TTC549 (cell line): Measurements from ENCODE around the gene NCL.
"Not testable (repeated sequence)": the region's sequence is repeated elsewhere in the genome, so short reads cannot be mapped to it uniquely, and the experiment has no call there.

Experiments
- FAIRE-seq: peaks from 2 replicates; lab custom pipeline; 2012; peaks lifted over from hg19 to GRCh38; lab: Jason Lieb, UNC

NCL gene

DNA sequence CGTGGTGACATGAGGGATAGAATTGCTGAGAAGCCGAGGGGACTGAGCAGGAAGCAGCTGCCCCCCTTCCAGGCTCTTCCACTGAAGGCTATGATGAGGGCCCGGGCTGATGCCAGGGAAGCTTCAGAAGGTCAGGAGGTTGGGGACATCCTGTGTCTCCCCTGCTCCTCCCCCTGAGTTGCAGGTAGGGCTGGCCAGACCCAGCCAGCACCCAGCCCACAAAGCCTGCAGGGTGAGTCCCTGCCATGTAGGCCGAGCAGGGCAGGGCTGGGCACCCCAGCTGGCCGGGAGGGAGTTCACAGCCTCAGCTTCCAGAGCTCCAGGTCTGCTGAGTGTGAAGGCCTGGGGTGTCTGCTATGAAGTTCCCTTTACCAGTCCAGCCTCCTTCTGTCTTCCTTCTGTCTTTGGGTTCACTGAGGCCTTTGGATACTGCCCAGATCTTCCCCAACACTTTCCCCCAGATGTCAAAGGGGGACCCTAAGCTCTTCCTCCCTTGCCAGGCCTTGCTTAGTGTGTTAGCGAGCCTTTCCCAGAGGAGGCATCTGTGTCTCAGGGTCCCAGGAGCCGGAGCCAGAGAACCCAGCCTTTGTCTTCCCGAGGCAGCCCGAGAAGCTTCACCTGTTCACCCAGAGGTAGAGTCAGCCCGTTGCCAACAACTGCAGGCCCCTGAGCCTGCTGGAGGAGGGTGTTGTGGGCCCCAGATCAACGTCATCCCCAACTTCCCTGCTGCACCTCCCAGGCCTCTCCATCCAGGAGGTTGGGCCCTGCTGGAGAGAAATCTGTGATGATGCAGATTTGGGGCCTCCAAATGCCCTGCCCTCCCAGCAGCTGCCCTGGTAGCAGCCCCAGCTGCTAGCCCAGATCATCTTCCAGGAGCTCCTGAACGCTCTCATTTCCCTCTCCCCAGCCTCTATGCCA lies 3.6 kb upstream of the NCL start:
- no peak for FAIRE-seq

DNA sequence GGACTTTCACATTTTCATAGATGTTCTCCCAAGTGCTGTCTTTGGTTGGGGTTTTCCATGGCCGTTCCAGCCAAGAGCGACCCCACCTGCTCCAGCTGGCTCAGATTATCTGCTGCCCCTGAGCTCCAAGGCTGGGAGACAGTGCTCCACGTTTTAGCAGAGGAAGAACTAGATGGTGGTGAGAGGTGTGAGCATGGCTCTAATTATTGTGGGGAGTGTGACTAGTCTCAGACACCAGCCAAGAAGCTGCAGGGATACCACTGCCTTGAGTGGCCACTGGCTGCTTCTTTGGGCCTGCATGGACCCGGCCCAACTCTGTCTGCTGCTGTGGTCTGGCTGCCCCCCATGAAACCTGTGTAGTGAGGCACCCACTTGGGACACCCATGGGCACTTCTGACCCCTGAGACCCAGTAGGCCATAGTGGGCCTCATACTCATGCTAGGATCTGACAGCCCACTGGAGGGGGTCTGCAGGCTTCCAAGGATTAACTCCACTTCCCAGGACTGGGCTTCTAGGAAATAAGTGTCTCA lies 2.8 kb upstream of the NCL start:
- no peak for FAIRE-seq

GRCh38 chr2:231464576-231465540 lies 574 bp upstream of the NCL start:
- FAIRE-seq: no peak

- FAIRE-seq: no peak
These were observed 1.4 kb downstream of the NCL start for GRCh38 chr2:231462729-231463465.

DNA sequence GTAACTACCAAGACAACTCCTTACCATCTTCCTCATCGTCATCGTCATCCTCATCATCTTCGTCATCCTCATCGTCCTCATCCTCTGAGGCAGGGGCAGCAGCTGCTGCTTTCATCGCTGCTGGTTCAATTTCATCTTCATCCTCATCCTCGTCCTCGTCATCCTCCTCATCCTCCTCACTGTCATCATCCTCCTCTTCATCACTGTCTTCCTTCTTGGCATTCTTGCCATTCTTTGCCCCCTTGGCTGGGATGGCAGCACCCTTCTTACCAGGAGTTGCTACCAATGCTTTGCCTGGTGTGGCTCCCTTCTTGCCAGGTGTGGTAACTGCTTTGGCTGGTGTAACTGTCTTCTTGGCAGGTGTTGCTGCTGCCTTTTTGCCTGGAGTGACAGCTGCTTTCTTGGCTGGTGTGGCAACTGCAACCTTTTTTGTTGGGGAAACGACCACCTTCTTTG lies 2.7 kb downstream of the NCL start:
- FAIRE-seq: no peak

GRCh38 chr2:231460841-231461240 lies 3.4 kb downstream of the NCL start:
- FAIRE-seq: not testable (repeated sequence)

DNA sequence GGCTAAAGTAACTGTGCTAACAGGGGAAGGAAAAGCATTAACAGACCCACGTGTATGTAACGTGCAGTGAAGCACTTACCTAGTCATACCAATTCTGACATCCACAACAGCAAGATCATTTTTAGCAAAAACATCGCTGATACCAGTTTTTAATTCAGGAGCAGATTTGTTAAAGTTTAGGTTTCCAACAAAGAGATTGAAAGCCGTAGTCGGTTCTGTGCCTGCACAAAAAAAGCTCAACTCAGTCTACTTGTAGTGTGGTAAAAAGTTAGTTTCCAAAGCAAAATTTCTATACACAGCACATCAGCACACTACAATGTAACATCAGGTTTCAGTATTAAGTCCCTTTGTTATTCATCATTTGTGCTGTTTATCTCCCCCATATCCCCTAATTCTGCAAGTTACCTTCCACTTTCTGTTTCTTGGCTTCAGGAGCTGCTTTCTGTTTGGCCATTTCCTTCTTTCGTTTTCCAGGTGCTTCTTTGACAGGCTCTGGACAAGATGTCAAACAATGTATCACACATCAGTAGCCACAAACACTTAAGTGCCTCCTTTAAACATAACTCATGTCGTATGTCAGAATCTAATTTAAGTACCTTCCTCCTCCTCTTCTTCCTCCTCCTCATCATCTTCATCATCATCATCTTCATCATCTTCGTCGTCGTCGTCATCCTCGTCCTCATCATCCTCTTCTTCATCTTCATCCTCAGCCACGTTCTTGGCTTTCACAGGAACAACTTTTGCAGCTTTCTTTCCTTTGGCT lies 4.0 kb downstream of the NCL start:
- FAIRE-seq: no peak

DNA sequence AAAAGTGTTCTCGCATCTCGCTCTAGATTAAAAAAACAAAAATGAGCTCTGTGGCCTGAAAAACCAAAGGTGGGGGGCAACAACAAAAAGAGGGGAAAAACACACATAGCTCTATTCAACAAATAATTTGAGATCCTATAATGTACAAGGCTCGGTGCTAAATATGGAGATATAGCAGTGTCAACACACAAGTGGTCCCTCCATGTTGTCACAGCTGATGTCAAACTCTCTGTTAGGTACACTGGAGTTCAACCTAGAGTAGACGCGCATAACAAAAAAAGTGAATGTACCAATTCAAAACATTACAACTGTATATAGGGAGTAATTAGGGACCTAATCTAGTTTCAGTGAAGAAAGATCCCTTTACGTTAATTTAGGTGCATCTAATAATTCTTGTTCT lies 5.9 kb downstream of the NCL start:
- no peak for FAIRE-seq

DNA sequence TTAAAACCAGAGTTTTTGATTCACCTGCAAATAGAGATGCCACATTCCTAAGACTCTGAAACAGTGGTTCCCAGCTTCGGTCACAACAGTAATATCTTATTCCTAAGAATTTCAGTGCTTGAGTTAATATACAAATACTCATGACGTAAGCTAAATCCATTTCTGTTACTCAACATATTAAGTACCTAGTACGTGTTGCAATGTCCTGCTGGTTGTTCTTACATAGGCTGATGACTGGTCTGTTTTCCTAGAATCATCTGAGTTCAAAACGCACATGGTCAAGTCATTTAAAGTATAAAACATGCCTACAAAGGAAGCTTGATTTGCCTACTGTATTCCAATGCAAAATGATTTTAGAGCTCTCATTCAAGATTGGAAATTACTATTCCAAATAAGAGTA lies 7.2 kb downstream of the NCL start:
- no peak for FAIRE-seq

DNA sequence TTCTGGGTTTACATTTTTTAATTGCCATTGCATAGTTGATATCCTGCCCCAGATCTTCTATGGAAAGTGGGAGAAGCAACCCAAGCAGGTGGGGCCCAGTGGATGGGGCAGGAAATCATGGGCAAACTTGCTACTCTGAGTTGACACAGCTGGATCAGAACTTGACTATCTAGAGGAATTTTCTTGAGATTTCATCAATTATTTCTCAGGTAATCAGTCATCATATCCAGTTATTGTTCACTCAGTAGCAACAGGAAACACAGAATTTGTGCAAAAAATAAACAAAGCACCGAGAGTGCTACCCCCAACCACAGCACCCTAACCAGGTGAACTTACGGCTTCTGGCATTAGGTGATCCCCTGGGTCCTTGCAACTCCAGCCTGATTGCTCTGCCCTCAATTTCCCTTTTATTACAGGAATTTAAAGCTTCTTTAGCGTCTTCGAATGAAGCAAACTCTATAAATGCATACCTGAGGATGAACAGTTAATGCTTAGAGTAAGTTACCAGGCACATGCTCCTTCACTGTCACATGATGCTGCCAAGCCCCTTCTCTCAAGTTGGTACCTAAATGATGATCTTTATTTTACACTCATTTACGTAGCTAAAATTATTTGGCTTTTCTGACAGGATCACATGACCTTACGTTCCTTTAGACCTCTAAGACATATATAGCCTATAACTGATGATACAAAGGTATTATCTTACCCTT lies 7.8 kb downstream of the NCL start:
- no peak for FAIRE-seq

- FAIRE-seq: no peak
These were observed 8.4 kb downstream of the NCL start for GRCh38 chr2:231455890-231456289.

DNA sequence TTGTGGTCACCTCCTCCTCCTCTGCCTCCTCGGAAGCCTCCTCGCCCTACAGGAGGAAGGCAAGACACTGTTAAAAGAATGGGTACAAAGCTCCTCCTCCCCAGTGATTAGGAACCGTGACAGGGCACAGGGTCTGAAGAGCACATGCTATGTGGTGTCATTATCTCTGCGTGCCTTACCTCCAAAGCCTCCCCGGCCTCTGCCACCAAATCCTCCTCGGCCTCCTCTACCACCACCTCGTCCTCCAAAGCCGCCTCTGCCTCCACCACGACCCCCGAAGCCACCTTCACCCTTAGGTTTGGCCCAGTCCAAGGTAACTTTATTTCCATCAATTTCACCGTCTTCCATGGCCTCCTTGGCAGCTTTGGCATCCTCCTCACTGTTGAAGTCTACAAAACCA lies 9.1 kb downstream of the NCL start:
- no peak for FAIRE-seq

DNA sequence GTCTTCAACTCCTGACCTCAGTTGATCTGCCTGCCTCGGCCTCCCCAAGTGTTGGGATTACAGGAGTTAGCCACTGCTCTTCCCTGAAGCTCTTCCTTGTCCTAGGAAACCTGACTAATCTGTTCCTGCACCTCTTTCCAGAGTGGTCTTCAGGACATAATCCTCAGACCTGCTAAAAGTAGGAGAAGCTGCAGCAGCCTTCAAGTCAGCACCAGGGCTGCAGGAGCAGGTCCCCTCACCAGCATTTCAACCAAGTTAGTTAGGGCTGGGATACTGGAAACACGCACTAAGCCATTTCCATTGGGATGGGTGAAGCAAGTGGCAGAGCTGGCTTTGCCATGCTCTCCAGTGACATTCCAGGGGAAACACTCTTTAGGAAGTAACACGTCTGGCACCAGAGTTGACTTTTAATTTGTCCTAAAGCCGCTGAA lies 9.9 kb downstream of the NCL start:
- no peak for FAIRE-seq

- no peak for FAIRE-seq
These were observed 11.3 kb downstream of the NCL start for GRCh38 chr2:231452799-231453508.

DNA sequence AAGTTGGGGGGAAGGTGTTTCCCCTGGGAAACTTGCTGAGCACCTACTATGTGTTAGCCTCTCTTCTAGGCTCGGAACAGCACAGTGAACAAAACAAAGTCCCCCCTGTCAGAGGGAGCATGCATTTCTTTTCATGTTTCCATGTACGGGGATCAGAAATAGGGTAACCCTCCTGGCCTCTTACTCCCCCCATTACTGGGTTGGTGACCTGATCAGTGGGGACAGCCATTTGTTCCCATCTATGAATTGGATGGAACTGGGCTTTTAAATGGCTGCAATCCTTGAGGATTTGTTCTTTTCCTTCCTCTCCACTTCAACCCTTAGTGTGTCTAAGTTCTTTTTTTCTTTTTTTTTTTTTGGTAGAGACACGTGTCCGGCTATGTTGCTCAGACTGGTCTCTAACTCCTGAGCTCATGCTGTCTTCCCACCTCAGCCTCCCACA lies 13.7 kb downstream of the NCL start:
- FAIRE-seq: no peak

DNA sequence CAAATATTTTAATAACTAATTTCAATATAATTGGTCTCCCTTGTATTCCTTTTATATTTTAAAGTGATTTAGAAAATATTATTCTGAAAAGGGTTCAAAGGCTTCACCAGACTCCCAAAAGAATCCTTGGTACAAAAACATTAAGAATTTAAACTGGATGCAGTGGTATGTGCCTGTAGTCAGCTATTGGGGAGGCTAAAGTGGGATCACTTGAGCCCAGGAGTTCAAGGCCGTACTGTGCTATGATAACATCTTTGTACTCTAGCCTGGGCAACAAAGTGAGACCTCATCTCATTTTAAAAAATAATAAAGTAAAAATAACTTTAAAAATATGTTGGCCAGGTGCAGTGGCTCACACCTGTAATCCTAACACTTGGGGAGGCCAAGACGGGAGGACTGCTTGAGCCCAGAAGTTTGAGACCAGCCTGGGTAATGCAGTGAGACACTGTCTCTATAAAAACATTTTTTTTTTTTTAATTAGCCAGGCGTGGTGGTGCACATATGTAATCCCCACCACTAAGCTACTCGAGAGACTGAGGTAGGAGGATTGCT lies 14.7 kb downstream of the NCL start:
- FAIRE-seq: no peak

- FAIRE-seq: no peak
These were observed 27.3 kb downstream of the NCL start for GRCh38 chr2:231436957-231437356.

DNA sequence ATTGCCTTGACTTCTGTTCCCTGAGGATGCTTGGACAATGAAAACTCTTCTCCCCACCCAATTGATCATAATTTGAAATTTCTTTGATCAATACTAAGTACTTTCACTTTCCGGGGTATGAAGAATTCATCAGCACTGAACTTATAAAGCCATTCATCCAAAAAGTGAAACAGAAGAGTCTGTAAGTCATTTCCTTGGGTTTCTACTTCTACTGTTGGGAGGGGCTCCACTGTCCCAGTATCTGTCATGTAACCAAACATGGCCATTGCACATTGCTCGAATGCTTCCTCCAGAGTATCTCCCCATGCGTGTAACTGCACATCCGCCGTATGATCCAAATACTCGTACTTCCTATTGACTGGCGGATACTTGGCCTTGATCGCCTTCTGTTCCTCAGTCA lies 30.3 kb downstream of the NCL start:
- no peak for FAIRE-seq

- FAIRE-seq: no peak
These were observed 32.7 kb downstream of the NCL start for GRCh38 chr2:231431606-231432005.

GRCh38 chr2:231430437-231430836 lies 33.8 kb downstream of the NCL start:
- not testable (repeated sequence) for FAIRE-seq
